Peyer's patch (tissue), 4 donors: Measurements from ENCODE around the gene CD247.

Experiments used
- POLR2A ChIP-seq, 2 donors: fragments of 450-650 bp; IDR thresholded peaks; one replicate each; pipeline ENCODE4 v1.5.1; 2017; ENCODE audit warnings: antibody characterized with exemption in 2 of 2, mild to moderate bottlenecking in 2 of 2, moderate library complexity in 2 of 2
- TF ChIP-seq, protein P1 (sequence below), 6 experiments: fragments of 450-650 bp in 4 of 6; fragments of 200-600 bp in 2 of 6; sonication (generic) in 1 of 6; IDR thresholded peaks; one replicate each; pipeline ENCODE4 v1.5.1; 2017 to 2019; ENCODE audit warnings: antibody characterized with exemption in 6 of 6, mild to moderate bottlenecking in 3 of 6, moderate library complexity in 1 of 6

DNA sequence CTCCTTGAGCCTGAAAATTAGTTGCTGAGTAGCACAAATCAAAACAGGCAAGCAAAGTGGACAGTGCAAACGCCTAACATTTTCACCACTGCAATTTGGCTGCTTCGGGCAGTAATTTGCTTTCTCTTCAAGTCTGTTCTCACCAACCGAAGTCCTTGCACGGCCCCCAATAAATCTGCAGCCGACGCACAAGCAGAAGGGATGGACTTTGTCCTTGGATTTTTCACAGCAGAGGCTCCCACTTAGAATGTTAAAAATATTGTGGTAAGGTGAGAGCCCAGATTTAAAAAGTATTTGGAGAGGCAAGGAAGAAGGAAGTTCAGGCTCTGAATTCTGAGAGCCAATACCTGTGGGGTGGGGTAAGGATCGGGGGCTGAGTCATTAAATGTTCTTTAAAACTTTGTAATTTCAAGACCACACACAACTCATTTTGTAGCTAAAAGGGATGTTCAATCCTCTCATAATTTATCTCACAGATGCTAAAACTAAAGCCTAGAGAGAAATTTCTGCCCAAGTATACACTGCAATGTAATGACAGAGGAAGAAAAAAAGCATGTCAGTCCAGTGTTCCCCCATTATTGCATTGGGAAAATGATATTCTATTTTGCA is 6.2 kb downstream of the CD247 start:
- TF ChIP-seq, protein P1, sequence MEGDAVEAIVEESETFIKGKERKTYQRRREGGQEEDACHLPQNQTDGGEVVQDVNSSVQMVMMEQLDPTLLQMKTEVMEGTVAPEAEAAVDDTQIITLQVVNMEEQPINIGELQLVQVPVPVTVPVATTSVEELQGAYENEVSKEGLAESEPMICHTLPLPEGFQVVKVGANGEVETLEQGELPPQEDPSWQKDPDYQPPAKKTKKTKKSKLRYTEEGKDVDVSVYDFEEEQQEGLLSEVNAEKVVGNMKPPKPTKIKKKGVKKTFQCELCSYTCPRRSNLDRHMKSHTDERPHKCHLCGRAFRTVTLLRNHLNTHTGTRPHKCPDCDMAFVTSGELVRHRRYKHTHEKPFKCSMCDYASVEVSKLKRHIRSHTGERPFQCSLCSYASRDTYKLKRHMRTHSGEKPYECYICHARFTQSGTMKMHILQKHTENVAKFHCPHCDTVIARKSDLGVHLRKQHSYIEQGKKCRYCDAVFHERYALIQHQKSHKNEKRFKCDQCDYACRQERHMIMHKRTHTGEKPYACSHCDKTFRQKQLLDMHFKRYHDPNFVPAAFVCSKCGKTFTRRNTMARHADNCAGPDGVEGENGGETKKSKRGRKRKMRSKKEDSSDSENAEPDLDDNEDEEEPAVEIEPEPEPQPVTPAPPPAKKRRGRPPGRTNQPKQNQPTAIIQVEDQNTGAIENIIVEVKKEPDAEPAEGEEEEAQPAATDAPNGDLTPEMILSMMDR (IDR thresholded peaks at IDR 0.05) = no peak
- TF ChIP-seq POLR2A (IDR thresholded peaks at IDR 0.05) = no peak
